GM12878 (cell line): ENCODE results near the gene PSMD13. TPM values are rescaled to one million over a fixed set of nuclear protein-coding genes. Genes with fewer than 3 reads are reported as not detected.

Experiments
- ASH2L ChIP-seq: fragments of 300-600, 200-600 bp; sonication (generic); IDR thresholded peaks from 2 replicates; pipeline ENCODE4 v1.6.1; 2017; ENCODE audit warnings: low read depth, mild to moderate bottlenecking, borderline replicate concordance
- CHD1 ChIP-seq: IDR thresholded peaks from 2 replicates; pipeline ENCODE4 v1.6.1; 2012; ENCODE audit warnings: low read depth, low read length, improper control_type of control experiment
- IKZF1 ChIP-seq: fragments of 450-650 bp; conservative IDR thresholded peaks from 2 replicates; pipeline ENCODE4 v1.6.1; 2017; ENCODE audit warnings: antibody characterized with exemption, mild to moderate bottlenecking
- KAT2A ChIP-seq: conservative IDR thresholded peaks from 2 replicates; pipeline ENCODE4 v1.6.1; 2011; ENCODE audit warnings: low read depth, low read length; ENCODE audit not compliant: control insufficient read depth
- MAX ChIP-seq: IDR thresholded peaks from 2 replicates; pipeline ENCODE4 v1.6.1; 2012; ENCODE audit warnings: low read depth, low read length, improper control_type of control experiment
- MEF2B ChIP-seq: fragments of 450-650 bp; IDR thresholded peaks from 2 replicates; pipeline ENCODE4 v1.6.1; 2018; ENCODE audit warnings: mild to moderate bottlenecking, moderate library complexity; ENCODE audit not compliant: partially characterized antibody, poor library complexity, severe bottlenecking
- NBN ChIP-seq: fragments of 450-650 bp; IDR thresholded peaks from 2 replicates; pipeline ENCODE4 v1.6.1; 2016
- NFYA ChIP-seq: IDR thresholded peaks from 2 replicates; pipeline ENCODE4 v1.6.1; 2011; ENCODE audit warnings: low read depth, mild to moderate bottlenecking, low read length, improper control_type of control experiment, borderline replicate concordance
- NRF1 ChIP-seq: conservative IDR thresholded peaks from 2 replicates; pipeline ENCODE4 v1.6.1; 2011; ENCODE audit warnings: mild to moderate bottlenecking, low read depth, low read length, improper control_type of control experiment
- PKNOX1 ChIP-seq: fragments of 450-650 bp; IDR thresholded peaks from 2 replicates; pipeline ENCODE4 v1.6.1; 2016; ENCODE audit warnings: mild to moderate bottlenecking
- POLR2AphosphoS2 ChIP-seq: IDR thresholded peaks from 2 replicates; pipeline ENCODE4 v1.6.1; 2011; ENCODE audit warnings: low read depth, mild to moderate bottlenecking, low read length, improper control_type of control experiment, moderate library complexity
- RBBP5 ChIP-seq: fragments of 200-600 bp; sonication (generic); conservative IDR thresholded peaks from 2 replicates; pipeline ENCODE4 v1.6.1; 2016
- RCOR1 ChIP-seq: conservative IDR thresholded peaks from 2 replicates; pipeline ENCODE4 v1.6.1; 2012; ENCODE audit warnings: low read depth, low read length, improper control_type of control experiment
- SMAD1 ChIP-seq: fragments of 450-650 bp; IDR thresholded peaks from 2 replicates; pipeline ENCODE4 v1.6.1; 2018; ENCODE audit warnings: mild to moderate bottlenecking, low read depth; ENCODE audit not compliant: partially characterized antibody
- SPI1 ChIP-seq: IDR thresholded peaks from 2 replicates; pipeline ENCODE4 v1.6.1; 2011; ENCODE audit warnings: low read depth, mild to moderate bottlenecking, low read length, moderate library complexity, borderline replicate concordance; ENCODE audit not compliant: insufficient read depth
- TAF1 ChIP-seq: IDR thresholded peaks from 2 replicates; pipeline ENCODE4 v1.6.1; 2011; ENCODE audit warnings: mild to moderate bottlenecking, low read depth, low read length, borderline replicate concordance
- TBL1XR1 ChIP-seq: IDR thresholded peaks from 2 replicates; pipeline ENCODE4 v1.6.1; 2012; ENCODE audit warnings: low read depth, low read length, improper control_type of control experiment
- polyA plus RNA-seq, 11 experiments: library from polyadenylated mRNA; depleted of rRNA in 4 of 11; unstranded in 6 of 11; stranded (reverse) in 5 of 11; fragments of >200 nt; fragmentation: Nextera tagmentation in 4 of 11; fragmentation: Illumina TruSeq in 1 of 11; extraction: Ambion mirVana in 4 of 11; extraction: Trizol in 1 of 11; gene quantifications; 1 replicate in 1 of 11; 2 replicates in 10 of 11; pipeline versions ENCODE4 v1.2.1 to v1.2.3, GENCODE V29; 2011 to 2016; ENCODE audit warnings: inconsistent platforms in 2 of 11, missing spikeins in 2 of 11, low read depth in 1 of 11
- total RNA-seq, 4 experiments: library from RNA; depleted of rRNA in 3 of 4; stranded (reverse); fragments of >200 nt in 3 of 4; fragmentation: Illumina TruSeq in 1 of 4; extraction: Trizol in 1 of 4; gene quantifications; 2 replicates each; pipeline versions ENCODE4 v1.2.1 to v1.2.3, GENCODE V29; 2013 to 2021
- TF ChIP-seq, protein P1 (sequence below), 3 experiments: IDR thresholded peaks in 2 of 3; conservative IDR thresholded peaks in 1 of 3; 2 replicates each; pipeline ENCODE4 v1.5.1; 2011; ENCODE audit warnings: low read depth in 3 of 3, low read length in 3 of 3, mild to moderate bottlenecking in 3 of 3, control low read depth in 2 of 3, moderate library complexity in 2 of 3, inconsistent platforms in 1 of 3, mixed read lengths in 1 of 3; ENCODE audit not compliant: control insufficient read depth in 2 of 3, insufficient read depth in 1 of 3; ENCODE audit errors: extremely low read depth in 1 of 3
- TF ChIP-seq, protein P2 (sequence below): fragments of 450-650 bp; IDR thresholded peaks from 2 replicates; pipeline ENCODE4 v1.6.1; 2017; ENCODE audit warnings: low read depth, mild to moderate bottlenecking, moderate library complexity

The PSMD13 gene
- total and polyA plus RNA-seq, 10 of the 15 experiments (the other 5 are each of a cell fraction or from before 2014, with no cell fraction given): 141 to 303 (median 177) TPM

GRCh38 chr11:207863-208180 is 29.0 kb upstream of the PSMD13 start (continued):
- TF ChIP-seq, protein P1, sequence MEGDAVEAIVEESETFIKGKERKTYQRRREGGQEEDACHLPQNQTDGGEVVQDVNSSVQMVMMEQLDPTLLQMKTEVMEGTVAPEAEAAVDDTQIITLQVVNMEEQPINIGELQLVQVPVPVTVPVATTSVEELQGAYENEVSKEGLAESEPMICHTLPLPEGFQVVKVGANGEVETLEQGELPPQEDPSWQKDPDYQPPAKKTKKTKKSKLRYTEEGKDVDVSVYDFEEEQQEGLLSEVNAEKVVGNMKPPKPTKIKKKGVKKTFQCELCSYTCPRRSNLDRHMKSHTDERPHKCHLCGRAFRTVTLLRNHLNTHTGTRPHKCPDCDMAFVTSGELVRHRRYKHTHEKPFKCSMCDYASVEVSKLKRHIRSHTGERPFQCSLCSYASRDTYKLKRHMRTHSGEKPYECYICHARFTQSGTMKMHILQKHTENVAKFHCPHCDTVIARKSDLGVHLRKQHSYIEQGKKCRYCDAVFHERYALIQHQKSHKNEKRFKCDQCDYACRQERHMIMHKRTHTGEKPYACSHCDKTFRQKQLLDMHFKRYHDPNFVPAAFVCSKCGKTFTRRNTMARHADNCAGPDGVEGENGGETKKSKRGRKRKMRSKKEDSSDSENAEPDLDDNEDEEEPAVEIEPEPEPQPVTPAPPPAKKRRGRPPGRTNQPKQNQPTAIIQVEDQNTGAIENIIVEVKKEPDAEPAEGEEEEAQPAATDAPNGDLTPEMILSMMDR (IDR thresholded peaks at IDR 0.05 in 2 of 3, conservative IDR thresholded peaks at IDR 0.05 in 1 of 3; ENCODE audit: control insufficient read depth in 2 of 3, extremely low read depth in 1 of 3, insufficient read depth in 1 of 3, low read depth in 3 of 3, low read length in 3 of 3): no peak
- TF ChIP-seq TBL1XR1: no peak
- no peak for TF ChIP-seq RBBP5
- TF ChIP-seq KAT2A: no peak
- TF ChIP-seq RCOR1: no peak
- no peak for TF ChIP-seq MAX
- TF ChIP-seq NFYA: no peak
- TF ChIP-seq, protein P2, sequence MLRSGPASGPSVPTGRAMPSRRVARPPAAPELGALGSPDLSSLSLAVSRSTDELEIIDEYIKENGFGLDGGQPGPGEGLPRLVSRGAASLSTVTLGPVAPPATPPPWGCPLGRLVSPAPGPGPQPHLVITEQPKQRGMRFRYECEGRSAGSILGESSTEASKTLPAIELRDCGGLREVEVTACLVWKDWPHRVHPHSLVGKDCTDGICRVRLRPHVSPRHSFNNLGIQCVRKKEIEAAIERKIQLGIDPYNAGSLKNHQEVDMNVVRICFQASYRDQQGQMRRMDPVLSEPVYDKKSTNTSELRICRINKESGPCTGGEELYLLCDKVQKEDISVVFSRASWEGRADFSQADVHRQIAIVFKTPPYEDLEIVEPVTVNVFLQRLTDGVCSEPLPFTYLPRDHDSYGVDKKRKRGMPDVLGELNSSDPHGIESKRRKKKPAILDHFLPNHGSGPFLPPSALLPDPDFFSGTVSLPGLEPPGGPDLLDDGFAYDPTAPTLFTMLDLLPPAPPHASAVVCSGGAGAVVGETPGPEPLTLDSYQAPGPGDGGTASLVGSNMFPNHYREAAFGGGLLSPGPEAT: 0 out of 2 replicates have a peak, but pooled peaks have one; percentile 10
- TF ChIP-seq CHD1: no peak; the same call in 1 of the 2 replicates
- TF ChIP-seq MEF2B: no peak
- 0 out of 2 replicates have a peak, but pooled peaks have one; percentile 27 for TF ChIP-seq ASH2L
- 0 out of 2 replicates have a peak, but pooled peaks have one; percentile 57 for TF ChIP-seq NBN
- no peak for TF ChIP-seq POLR2AphosphoS2
- no peak for TF ChIP-seq PKNOX1
- TF ChIP-seq NRF1: no peak
- no peak for TF ChIP-seq IKZF1
- TF ChIP-seq SMAD1: no peak
- 0 out of 2 replicates have a peak, but pooled peaks have one; percentile 49 for TF ChIP-seq SPI1
- TF ChIP-seq TAF1: peak; percentile 29
